ENCODE results near the gene C1orf210. TPM values are rescaled to one million over a fixed set of nuclear protein-coding genes. Genes with fewer than 3 reads are reported as not detected.

The C1orf210 gene
- total RNA-seq, 1 donor from 2014 or later, result 34.3 TPM

- TF ChIP-seq CTCF (IDR thresholded peaks at IDR 0.05; ENCODE audit: unreplicated experiment), result no peak
- Mint-ChIP-seq H3K4me3 (ENCODE audit: low read depth) (no peak overlapping the region), H3K36me3 (ENCODE audit: insufficient read depth) (no peaks in the 10 kb centered on the region), H3K4me1 (ENCODE audit: low read depth) (peaks cover 23% of the 10 kb centered on the region), H3K9me3 (ENCODE audit: low read depth) (peaks cover 3% of the 10 kb centered on the region), H3K27ac (peak overlapping the region; percentile 35), H3K27me3 (peaks cover 14% of the 10 kb centered on the region)
- DNase-seq (ENCODE audit: low spot score, unreplicated experiment), result no peak
These were observed 18.3 kb upstream of the C1orf210 start for GRCh38 chr1:43303471-43304313.

- Mint-ChIP-seq H3K27ac (no peak overlapping the region), H3K9me3 (ENCODE audit: low read depth) (peaks cover 3% of the 10 kb centered on the region), H3K27me3 (peaks cover 14% of the 10 kb centered on the region), H3K36me3 (ENCODE audit: insufficient read depth) (no peaks in the 10 kb centered on the region), H3K4me1 (ENCODE audit: low read depth) (peaks cover 23% of the 10 kb centered on the region), H3K4me3 (ENCODE audit: low read depth) (no peak overlapping the region)
- no peak for TF ChIP-seq CTCF (IDR thresholded peaks at IDR 0.05; ENCODE audit: unreplicated experiment)
- DNase-seq (ENCODE audit: low spot score, unreplicated experiment), result no peak
These were observed 17.5 kb upstream of the C1orf210 start for GRCh38 chr1:43302721-43303470.

- H3K27ac Mint-ChIP-seq, result no peak overlapping the region
These were observed 16.8 kb upstream of the C1orf210 start for GRCh38 chr1:43302201-43302600.

GRCh38 chr1:43300378-43301094 lies 15.2 kb upstream of the C1orf210 start, which contains the start of gene TIE1:
Gene TIE1, plus strand, starts transcription at chr1:43300982. Its CDS starts 90 bp downstream, at chr1:43301072.
- DNase-seq (ENCODE audit: low spot score, unreplicated experiment), result no peak
- Mint-ChIP-seq H3K9me3 (ENCODE audit: low read depth) (peaks cover 3% of the 10 kb centered on the region), H3K4me3 (ENCODE audit: low read depth) (no peak within 1 kb of the TSS), H3K27me3 (peaks cover 7% of the 10 kb centered on the region), H3K27ac (no peak within 1 kb of the TSS), H3K4me1 (ENCODE audit: low read depth) (peaks cover 30% of the 10 kb centered on the region), H3K36me3 (ENCODE audit: insufficient read depth) (no peaks in the 10 kb centered on the region)
- TF ChIP-seq CTCF (IDR thresholded peaks at IDR 0.05; ENCODE audit: unreplicated experiment), result no peak

More at GRCh38 chr1:43302201-43302600, 16.8 kb upstream of the C1orf210 start:
- Mint-ChIP-seq H3K4me3 (ENCODE audit: low read depth) (no peak overlapping the region), H3K27me3 (peaks cover 14% of the 10 kb centered on the region), H3K4me1 (ENCODE audit: low read depth) (peaks cover 23% of the 10 kb centered on the region), H3K9me3 (ENCODE audit: low read depth) (peaks cover 3% of the 10 kb centered on the region), H3K36me3 (ENCODE audit: insufficient read depth) (no peaks in the 10 kb centered on the region)
- no peak for TF ChIP-seq CTCF (IDR thresholded peaks at IDR 0.05; ENCODE audit: unreplicated experiment)
- no peak for DNase-seq (ENCODE audit: low spot score, unreplicated experiment)

- H3K27me3 Mint-ChIP-seq, result peaks cover 4% of the 10 kb centered on the region
- TF ChIP-seq CTCF (IDR thresholded peaks at IDR 0.05; ENCODE audit: unreplicated experiment), result no peak
- no peak for DNase-seq (ENCODE audit: low spot score, unreplicated experiment)
- no peak overlapping the region for H3K27ac Mint-ChIP-seq
- H3K36me3 Mint-ChIP-seq (ENCODE audit: insufficient read depth), result no peaks in the 10 kb centered on the region
- peaks cover 29% of the 10 kb centered on the region for H3K4me1 Mint-ChIP-seq (ENCODE audit: low read depth)
- peaks cover under 1% of the 10 kb centered on the region for H3K9me3 Mint-ChIP-seq (ENCODE audit: low read depth)
- no peak overlapping the region for H3K4me3 Mint-ChIP-seq (ENCODE audit: low read depth)
These were observed 13.7 kb upstream of the C1orf210 start for GRCh38 chr1:43299101-43299500.
